MM.1S (cell line): ENCODE data around the gene HNRNPR.
A peak's percentile ranks its signal among the peaks of the same experiment; 100 is the strongest.

ENCODE experiments used
- DNase-seq: peaks from one replicate; pipeline ENCODE4 v3.0.0-alpha.2; 2015
- H2AFZ ChIP-seq: fragments of 300-600 bp; sonication (generic); 2 replicates; pipeline ENCODE4 v1.6.0; 2016; ENCODE audit warnings: antibody characterized with exemption, low read length
- H3F3A ChIP-seq: fragments of 300-600 bp; sonication (generic); 2 replicates; pipeline ENCODE4 v1.6.1; 2016; ENCODE audit warnings: mild to moderate bottlenecking, antibody characterized with exemption, low read length, moderate library complexity, mixed read lengths; ENCODE audit not compliant: insufficient read depth
- H3K27ac ChIP-seq: fragments of 300-600 bp; sonication (generic); 2 replicates; pipeline ENCODE4 v1.5.1; 2016; ENCODE audit warnings: mild to moderate bottlenecking, low read length
- H3K27me3 ChIP-seq: fragments of 300-600 bp; sonication (generic); replicated peaks from 2 replicates; pipeline ENCODE4 v1.6.0; 2016; ENCODE audit warnings: low read length; ENCODE audit not compliant: insufficient read depth
- H3K36me3 ChIP-seq: fragments of 300-600 bp; sonication (generic); replicated peaks from 2 replicates; pipeline ENCODE4 v1.6.1; 2016; ENCODE audit warnings: mild to moderate bottlenecking, low read length, mixed read lengths; ENCODE audit not compliant: insufficient read depth
- H3K4me1 ChIP-seq: fragments of 300-600 bp; sonication (generic); 2 replicates; pipeline ENCODE4 v1.6.1; 2016; ENCODE audit warnings: low read length, mixed read lengths
- H3K4me2 ChIP-seq: fragments of 300-600 bp; sonication (generic); 2 replicates; pipeline ENCODE4 v1.6.0; 2016; ENCODE audit warnings: low read depth, low read length
- H3K4me3 ChIP-seq: fragments of 300-600 bp; sonication (generic); 2 replicates; pipeline ENCODE4 v1.5.1; 2016; ENCODE audit warnings: low read length, mixed read lengths
- H3K79me2 ChIP-seq: fragments of 300-600 bp; sonication (generic); 2 replicates; pipeline ENCODE4 v1.6.1; 2016; ENCODE audit warnings: mixed run types, low read length, mixed read lengths
- H3K9ac ChIP-seq: fragments of 300-600 bp; sonication (generic); 2 replicates; pipeline ENCODE4 v1.6.1; 2016; ENCODE audit warnings: low read length, mixed read lengths
- H3K9me2 ChIP-seq: fragments of 300-600 bp; sonication (generic); replicated peaks from 2 replicates; pipeline ENCODE4 v1.6.1; 2016; ENCODE audit warnings: mild to moderate bottlenecking, low read length, mixed read lengths; ENCODE audit not compliant: insufficient read depth
- H3K9me3 ChIP-seq: fragments of 300-600 bp; sonication (generic); replicated peaks from 2 replicates; pipeline ENCODE4 v1.6.1; 2016; ENCODE audit warnings: mild to moderate bottlenecking, low read length, mixed read lengths; ENCODE audit not compliant: insufficient read depth
- H4K20me1 ChIP-seq: fragments of 300-600 bp; sonication (generic); 2 replicates; pipeline ENCODE4 v1.6.1; 2016; ENCODE audit warnings: mild to moderate bottlenecking, low read length, moderate library complexity, mixed read lengths; ENCODE audit not compliant: insufficient read depth
- CTCF ChIP-seq: fragments of 300-600 bp; sonication (generic); IDR thresholded peaks from 2 replicates; pipeline ENCODE4 v1.5.1; 2016; ENCODE audit warnings: antibody characterized with exemption, low read length, mixed read lengths
- EZH2 ChIP-seq: fragments of 300-600 bp; sonication (generic); optimal IDR thresholded peaks from 2 replicates; pipeline ENCODE3; 2017; ENCODE audit warnings: low read depth, mild to moderate bottlenecking, antibody characterized with exemption, low read length, mixed read lengths
- EZH2phosphoT487 ChIP-seq: fragments of 300-600 bp; sonication (generic); IDR thresholded peaks from 2 replicates; pipeline ENCODE4 v1.6.1; 2018; ENCODE audit warnings: antibody characterized with exemption, low read length

Gene HNRNPR

DNA sequence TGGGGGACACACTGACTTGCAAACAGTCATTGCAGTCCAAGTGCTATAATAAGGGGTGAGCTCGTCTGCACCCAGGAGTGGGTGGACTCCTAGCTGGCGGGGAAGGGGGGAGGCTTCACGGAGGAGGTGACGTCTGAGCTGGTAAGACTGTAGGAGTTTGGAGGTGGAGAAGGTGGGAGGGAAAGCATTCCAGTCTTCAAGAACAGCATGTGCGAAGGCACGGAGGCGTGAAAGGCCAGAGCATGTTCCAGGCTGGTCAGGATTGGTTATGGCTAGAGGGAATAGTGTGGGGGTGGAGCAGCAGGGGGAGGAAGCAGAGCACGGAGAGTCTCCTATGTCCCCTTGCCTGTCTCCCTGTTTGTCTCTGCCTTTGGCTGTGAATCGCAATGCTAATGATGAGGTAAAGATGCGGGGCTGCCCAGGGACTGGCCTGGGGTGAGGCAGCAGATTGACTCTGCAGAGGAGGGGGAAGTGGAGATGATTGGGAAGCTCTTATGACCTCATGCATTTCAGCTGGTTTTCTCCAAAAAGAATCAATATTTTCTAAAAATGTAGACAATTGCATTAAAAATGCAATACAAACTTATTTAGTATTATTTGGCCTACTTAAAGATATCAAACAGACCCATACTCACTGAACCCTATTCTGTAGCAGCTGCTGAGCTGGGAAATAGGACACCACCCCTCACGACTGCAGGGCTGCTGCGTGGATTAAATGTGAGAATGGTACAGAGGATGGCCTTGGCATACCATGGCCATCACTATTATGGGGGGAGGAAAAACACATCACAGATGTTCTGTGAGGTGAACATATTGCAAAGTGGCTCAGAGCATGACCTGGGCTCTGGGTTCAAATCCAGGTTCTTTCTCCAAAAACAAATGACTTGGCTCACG lies 28.1 kb upstream of the HNRNPR start:
- Histone ChIP-seq H2AFZ (no peak overlapping the region), H3K79me2 (0 out of 2 replicates have a peak, but pooled peaks cover 5% of the 10 kb centered on the region), H3F3A (no peaks in the 10 kb centered on the region), H3K4me3 (no peak overlapping the region), H3K27ac (no peak overlapping the region), H3K9me2 (no peaks in the 10 kb centered on the region), H3K9ac (no peak overlapping the region), H4K20me1 (no peaks in the 10 kb centered on the region), H3K9me3 (no peaks in the 10 kb centered on the region), H3K4me1 (no peaks in the 10 kb centered on the region), H3K36me3 (no peaks in the 10 kb centered on the region), H3K4me2 (no peak overlapping the region), H3K27me3 (no peaks in the 10 kb centered on the region)
- TF ChIP-seq EZH2 = no peak
- TF ChIP-seq EZH2phosphoT487 = no peak
- no peak for TF ChIP-seq CTCF
- DNase-seq = no peak

DNA sequence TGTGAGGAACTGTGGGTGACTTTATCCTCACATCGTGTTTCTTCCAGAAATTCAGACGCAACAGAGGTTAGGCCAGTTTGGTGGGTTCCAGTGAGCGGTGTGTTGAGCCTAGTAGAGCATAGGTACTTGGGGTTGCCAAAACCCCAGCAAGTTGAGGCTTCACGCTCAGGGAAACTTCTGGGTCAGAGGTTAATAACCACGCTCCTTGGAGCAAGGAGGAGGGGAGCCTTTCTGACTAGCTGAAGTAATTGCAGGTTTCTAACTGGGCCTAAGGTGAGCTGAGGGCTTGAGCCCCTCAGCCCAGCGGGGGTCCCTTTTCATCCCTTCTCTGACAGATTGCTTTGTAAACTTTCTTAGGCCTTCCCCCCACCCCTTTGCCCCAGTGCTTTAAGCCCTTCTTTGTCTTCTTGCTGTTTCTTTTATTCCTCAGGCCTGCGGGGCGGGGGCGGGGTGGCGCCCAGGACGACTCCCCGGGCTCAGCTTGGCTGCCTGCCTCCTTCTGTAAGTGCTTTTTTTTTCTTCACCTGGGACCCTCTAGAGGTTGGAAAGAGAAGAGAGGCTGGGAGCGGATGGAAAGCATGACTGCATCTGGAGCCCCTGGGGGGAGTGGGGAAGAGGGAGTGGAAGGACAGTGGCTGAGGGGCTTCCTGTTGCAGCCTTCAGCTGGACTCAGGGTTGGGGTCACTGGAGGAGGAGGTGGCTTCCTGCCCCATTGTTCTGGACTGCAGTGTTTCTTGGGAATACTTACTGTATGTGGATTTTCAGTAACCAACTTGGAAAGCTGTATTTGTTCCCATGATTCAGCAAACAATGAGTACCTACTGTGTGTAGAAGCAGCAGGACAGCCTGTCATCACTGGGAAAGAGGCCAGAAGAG lies 26.9 kb upstream of the HNRNPR start:
- H3K36me3 ChIP-seq = no peaks in the 10 kb centered on the region; the same call in 1 of the 2 replicates
- H3K27me3 ChIP-seq = no peaks in the 10 kb centered on the region
- TF ChIP-seq CTCF = no peak
- TF ChIP-seq EZH2 = no peak
- TF ChIP-seq EZH2phosphoT487 = no peak
- no peak overlapping the region for H2AFZ ChIP-seq
- no peak overlapping the region for H3K27ac ChIP-seq
- no peak overlapping the region for H3K4me2 ChIP-seq
- H3K9me2 ChIP-seq = no peaks in the 10 kb centered on the region
- 0 out of 2 replicates have a peak, but pooled peaks cover 5% of the 10 kb centered on the region for H3K79me2 ChIP-seq
- H3K9ac ChIP-seq = no peak overlapping the region
- DNase-seq = no peak
- no peaks in the 10 kb centered on the region for H3K9me3 ChIP-seq
- no peaks in the 10 kb centered on the region for H4K20me1 ChIP-seq
- H3K4me1 ChIP-seq = no peaks in the 10 kb centered on the region
- H3K4me3 ChIP-seq = no peak overlapping the region
- no peaks in the 10 kb centered on the region for H3F3A ChIP-seq

- Histone ChIP-seq H3K9me3 (no peaks in the 10 kb centered on the region), H3K36me3 (no peaks in the 10 kb centered on the region; the same call in 1 of the 2 replicates), H3K9ac (no peak overlapping the region), H3K9me2 (no peaks in the 10 kb centered on the region), H2AFZ (no peak overlapping the region), H3K27ac (no peak overlapping the region), H4K20me1 (no peaks in the 10 kb centered on the region), H3K27me3 (no peaks in the 10 kb centered on the region), H3K4me3 (no peak overlapping the region), H3K4me2 (peak overlapping the region; percentile 94), H3K4me1 (no peaks in the 10 kb centered on the region), H3K79me2 (0 out of 2 replicates have a peak, but pooled peaks cover 5% of the 10 kb centered on the region), H3F3A (no peaks in the 10 kb centered on the region)
- TF ChIP-seq EZH2phosphoT487 (no peak), EZH2 (no peak), CTCF (no peak)
- no peak for DNase-seq
Observed at GRCh38 chr1:23370330-23370708, 26.2 kb upstream of the HNRNPR start.
